Left ventricle myocardium inferior (tissue), 1 donor: Measurements from ENCODE around the gene ZFP90. TPM values are rescaled to one million over a fixed set of nuclear protein-coding genes. Genes with fewer than 3 reads are reported as not detected.
"Not testable (repeated sequence)": the region's sequence is repeated elsewhere in the genome, so short reads cannot be mapped to it uniquely, and the experiment has no call there.

Source experiments
- DNase-seq: peaks from one replicate; pipeline ENCODE4 v3.0.0-alpha.2; 2020
- H3K27ac ChIP-seq: fragments of 200-600 bp; replicated peaks from 2 replicates; pipeline ENCODE4 v1.8.0; 2021
- H3K27me3 ChIP-seq: fragments of 200-600 bp; 2 replicates; pipeline ENCODE4 v1.8.0; 2021; ENCODE audit warnings: low read depth
- H3K36me3 ChIP-seq: fragments of 200-600 bp; 2 replicates; pipeline ENCODE4 v1.8.0; 2021
- H3K4me1 ChIP-seq: fragments of 200-600 bp; 2 replicates; pipeline ENCODE4 v1.8.0; 2021
- H3K4me3 ChIP-seq: fragments of 200-600 bp; 2 replicates; pipeline ENCODE4 v1.8.0; 2021; ENCODE audit warnings: mild to moderate bottlenecking, moderate library complexity
- H3K9me3 ChIP-seq: fragments of 200-600 bp; replicated peaks from 2 replicates; pipeline ENCODE4 v1.8.0; 2021
- intact Hi-C: fragments of 100-400 bp; cut with micrococcal nuclease; formaldehyde crosslinking; loops from one replicate; pipeline ENCODE4 v1.11.0; 2022
- total RNA-seq: library from RNA; stranded (reverse); fragmentation: NEBNext Ultra II Directional; extraction: Animal tissue kit (Norgen Biotek cat#: 25700); gene quantifications from one replicate; pipeline ENCODE4 v1.2.1, GENCODE V29; 2021
- TF ChIP-seq, protein P1 (sequence below): fragments of 200-600 bp; IDR thresholded peaks from 2 replicates; pipeline ENCODE4 v1.8.0; 2021; ENCODE audit warnings: antibody characterized with exemption, mild to moderate bottlenecking, borderline replicate concordance
- donor health status: DM: no; HTN: yes; CAD: no; lungs with severe emphysema.

Gene ZFP90
- total RNA-seq, 1 donor from 2014 or later, result 11.0 TPM

DNA sequence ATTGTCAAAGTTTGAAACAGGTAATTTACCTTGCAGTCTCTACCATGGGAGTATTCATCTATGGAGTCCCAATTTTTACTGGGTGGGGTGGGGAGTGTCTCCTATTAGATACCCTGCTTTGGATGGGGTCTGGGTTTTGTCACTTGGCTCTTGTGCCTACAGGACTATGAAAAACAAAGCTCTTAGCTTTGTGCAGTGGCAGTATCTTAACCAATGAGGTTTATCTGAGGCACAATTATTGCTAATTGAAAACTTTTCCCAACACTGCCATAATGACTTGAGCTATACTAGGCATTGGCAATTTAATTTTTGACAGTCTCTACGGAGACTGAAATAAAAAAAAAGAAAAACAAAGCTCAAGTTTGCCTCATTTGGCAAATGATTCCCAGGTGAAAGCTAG is 3.8 kb upstream of the ZFP90 start:
- peaks cover 6% of the 10 kb centered on the region for H3K9me3 ChIP-seq
- DNase-seq, result no peak
- no peak overlapping the region for H3K4me3 ChIP-seq
- H3K4me1 ChIP-seq, result peaks cover 24% of the 10 kb centered on the region
- TF ChIP-seq, protein P1, sequence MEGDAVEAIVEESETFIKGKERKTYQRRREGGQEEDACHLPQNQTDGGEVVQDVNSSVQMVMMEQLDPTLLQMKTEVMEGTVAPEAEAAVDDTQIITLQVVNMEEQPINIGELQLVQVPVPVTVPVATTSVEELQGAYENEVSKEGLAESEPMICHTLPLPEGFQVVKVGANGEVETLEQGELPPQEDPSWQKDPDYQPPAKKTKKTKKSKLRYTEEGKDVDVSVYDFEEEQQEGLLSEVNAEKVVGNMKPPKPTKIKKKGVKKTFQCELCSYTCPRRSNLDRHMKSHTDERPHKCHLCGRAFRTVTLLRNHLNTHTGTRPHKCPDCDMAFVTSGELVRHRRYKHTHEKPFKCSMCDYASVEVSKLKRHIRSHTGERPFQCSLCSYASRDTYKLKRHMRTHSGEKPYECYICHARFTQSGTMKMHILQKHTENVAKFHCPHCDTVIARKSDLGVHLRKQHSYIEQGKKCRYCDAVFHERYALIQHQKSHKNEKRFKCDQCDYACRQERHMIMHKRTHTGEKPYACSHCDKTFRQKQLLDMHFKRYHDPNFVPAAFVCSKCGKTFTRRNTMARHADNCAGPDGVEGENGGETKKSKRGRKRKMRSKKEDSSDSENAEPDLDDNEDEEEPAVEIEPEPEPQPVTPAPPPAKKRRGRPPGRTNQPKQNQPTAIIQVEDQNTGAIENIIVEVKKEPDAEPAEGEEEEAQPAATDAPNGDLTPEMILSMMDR, result no peak
- intact Hi-C loops, result no loop called here
- no peak overlapping the region for H3K27ac ChIP-seq
- H3K36me3 ChIP-seq, result no peaks in the 10 kb centered on the region
- no peaks in the 10 kb centered on the region for H3K27me3 ChIP-seq

DNA sequence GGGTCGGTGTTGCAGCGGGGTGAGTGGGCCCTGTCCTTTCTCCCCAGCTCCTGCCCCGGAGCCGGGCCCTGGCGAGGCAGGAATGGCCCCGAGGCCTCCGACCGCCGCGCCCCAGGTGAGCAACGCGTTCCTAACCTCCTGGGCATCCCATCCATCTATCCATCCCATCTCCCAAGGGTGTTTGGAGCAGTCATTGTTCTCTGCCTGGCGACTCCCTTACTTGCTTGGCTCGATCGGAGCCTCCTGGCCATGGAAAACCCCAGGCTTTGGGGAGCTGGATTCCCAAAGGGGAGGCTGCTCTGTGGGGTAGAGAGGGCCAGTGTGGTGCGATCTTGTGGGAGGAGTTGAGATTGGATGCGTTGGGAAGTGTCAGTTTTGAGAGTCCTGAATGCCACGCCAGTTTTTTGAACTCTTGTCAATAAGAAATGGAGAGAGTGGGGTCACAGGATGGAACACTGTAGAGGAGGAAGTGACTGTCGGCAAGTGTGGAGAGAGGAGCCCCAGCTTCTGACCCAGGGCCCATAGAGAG is 684 bp downstream of the ZFP90 start:
- Histone ChIP-seq H3K9me3 (no peaks in the 10 kb centered on the region), H3K36me3 (peaks cover 21% of the 10 kb centered on the region), H3K27me3 (no peaks in the 10 kb centered on the region), H3K4me3 (peak overlapping the region; percentile 81), H3K4me1 (peaks cover 19% of the 10 kb centered on the region), H3K27ac (peak overlapping the region; percentile 77)
- TF ChIP-seq, protein P1, result no peak
- no peak for DNase-seq
- intact Hi-C loops, result no loop called here

- no peak for DNase-seq
- TF ChIP-seq, protein P1, result no peak
- intact Hi-C loops, result no loop called here
These were observed 9.9 kb downstream of the ZFP90 start for GRCh38 chr16:68548947-68549346.

GRCh38 chr16:68553186-68553585 is 14.1 kb downstream of the ZFP90 start:
- TF ChIP-seq, protein P1, result no peak

More at GRCh38 chr16:68548947-68549346, 9.9 kb downstream of the ZFP90 start:
- Histone ChIP-seq H3K4me1 (no peaks in the 10 kb centered on the region), H3K27ac (no peak overlapping the region), H3K36me3 (peaks cover 92% of the 10 kb centered on the region), H3K4me3 (no peak overlapping the region), H3K9me3 (peaks cover 52% of the 10 kb centered on the region), H3K27me3 (no peaks in the 10 kb centered on the region)

GRCh38 chr16:68560341-68560740 is 21.2 kb downstream of the ZFP90 start:
- DNase-seq, intact Hi-C loops: not testable (repeated sequence)

More at GRCh38 chr16:68553186-68553585, 14.1 kb downstream of the ZFP90 start:
- no peak overlapping the region for H3K4me3 ChIP-seq
- H3K36me3 ChIP-seq, result peaks cover 96% of the 10 kb centered on the region
- peaks cover 94% of the 10 kb centered on the region for H3K9me3 ChIP-seq
- no peak overlapping the region for H3K27ac ChIP-seq
- no peak for DNase-seq
- H3K27me3 ChIP-seq, result no peaks in the 10 kb centered on the region
- H3K4me1 ChIP-seq, result no peaks in the 10 kb centered on the region
- intact Hi-C loops, result no loop called here

DNA sequence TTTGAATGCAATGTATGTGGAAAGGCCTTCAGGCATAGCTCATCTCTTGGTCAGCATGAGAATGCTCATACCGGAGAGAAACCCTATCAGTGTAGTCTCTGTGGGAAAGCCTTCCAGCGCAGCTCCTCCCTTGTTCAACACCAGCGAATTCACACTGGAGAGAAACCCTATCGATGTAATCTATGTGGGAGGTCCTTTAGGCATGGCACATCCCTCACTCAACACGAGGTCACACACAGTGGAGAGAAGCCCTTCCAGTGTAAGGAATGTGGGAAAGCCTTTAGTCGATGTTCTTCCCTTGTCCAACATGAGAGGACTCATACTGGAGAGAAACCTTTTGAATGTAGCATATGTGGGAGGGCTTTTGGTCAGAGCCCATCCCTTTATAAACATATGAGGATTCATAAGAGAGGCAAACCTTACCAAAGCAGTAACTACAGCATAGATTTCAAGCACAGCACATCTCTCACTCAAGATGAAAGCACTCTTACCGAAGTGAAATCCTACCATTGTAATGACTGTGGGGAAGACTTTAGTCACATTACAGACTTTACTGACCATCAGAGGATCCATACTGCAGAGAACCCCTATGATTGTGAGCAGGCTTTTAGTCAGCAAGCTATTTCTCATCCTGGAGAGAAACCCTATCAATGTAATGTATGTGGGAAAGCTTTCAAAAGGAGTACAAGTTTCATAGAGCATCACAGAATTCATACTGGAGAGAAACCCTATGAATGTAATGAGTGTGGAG is 24.7 kb downstream of the ZFP90 start:
- Histone ChIP-seq H3K4me3 (no peak overlapping the region), H3K9me3 (peaks cover 100% of the 10 kb centered on the region), H3K4me1 (no peaks in the 10 kb centered on the region), H3K27me3 (no peaks in the 10 kb centered on the region), H3K27ac (no peak overlapping the region), H3K36me3 (peaks cover 100% of the 10 kb centered on the region)
- intact Hi-C loops, result no loop called here
- TF ChIP-seq, protein P1, result no peak
- DNase-seq, result no peak

More at GRCh38 chr16:68560341-68560740, 21.2 kb downstream of the ZFP90 start:
- H3K27ac ChIP-seq, H3K27me3 ChIP-seq, H3K4me1 ChIP-seq, H3K4me3 ChIP-seq: not testable (repeated sequence)
- Histone ChIP-seq H3K36me3 (peaks cover 100% of the 10 kb centered on the region), H3K9me3 (peaks cover 100% of the 10 kb centered on the region)
